Mammary epithelial cell (primary cell): ENCODE results near the gene FAU.

Source experiments
- CTCF ChIP-seq, 2 donors: IDR thresholded peaks in 1 of 2; conservative IDR thresholded peaks in 1 of 2; 2 replicates each; pipeline ENCODE4 v1.5.1; 2011 to 2012; ENCODE audit warnings: inconsistent platforms in 2 of 2, low read length in 2 of 2, mild to moderate bottlenecking in 2 of 2, control low read depth in 1 of 2, low read depth in 1 of 2; ENCODE audit not compliant: insufficient read depth in 1 of 2; ENCODE audit errors: extremely low read depth in 1 of 2
- EZH2 ChIP-seq: IDR thresholded peaks from 2 replicates; pipeline ENCODE4 v1.6.1; 2012; ENCODE audit warnings: low read length, inconsistent platforms, borderline replicate concordance

GRCh38 chr11:65090628-65091027 is 31.3 kb downstream of the FAU start:
- TF ChIP-seq CTCF (conservative IDR thresholded peaks at IDR 0.05 in 1 of 2, IDR thresholded peaks at IDR 0.05 in 1 of 2; ENCODE audit: extremely low read depth in 1 of 2, insufficient read depth in 1 of 2, low read depth in 1 of 2, low read length in 2 of 2) (no peak), EZH2 (no peak)
